Midbrain (tissue), 1 donor: ENCODE data around the gene CD247.

Experiments used
- DNase-seq: peaks from one replicate; lab custom pipeline; 2025; lab: John Stamatoyannopoulos, UW

The CD247 gene

GRCh38 chr1:167489571-167490340 lies 28.6 kb downstream of the CD247 start:
- DNase-seq = no peak

GRCh38 chr1:167488786-167489185 lies 29.5 kb downstream of the CD247 start:
- no peak for DNase-seq

- DNase-seq = no peak
These were observed 30.7 kb downstream of the CD247 start for GRCh38 chr1:167487614-167488013.

GRCh38 chr1:167486090-167486824 lies 32.1 kb downstream of the CD247 start:
- DNase-seq = no peak

- no peak for DNase-seq
These were observed 33.4 kb downstream of the CD247 start for GRCh38 chr1:167484726-167485502.

GRCh38 chr1:167483790-167484189 lies 34.5 kb downstream of the CD247 start:
- no peak for DNase-seq

- DNase-seq = no peak
These were observed 36.1 kb downstream of the CD247 start for GRCh38 chr1:167482184-167482583.

GRCh38 chr1:167479331-167479979 lies 38.9 kb downstream of the CD247 start:
- DNase-seq = no peak

- DNase-seq = no peak
These were observed 40.3 kb downstream of the CD247 start for GRCh38 chr1:167477986-167478385.

- DNase-seq = no peak
These were observed 42.3 kb downstream of the CD247 start for GRCh38 chr1:167476061-167476460.

GRCh38 chr1:167474191-167474641 lies 44.1 kb downstream of the CD247 start:
- no peak for DNase-seq

- DNase-seq = no peak
These were observed 44.6 kb downstream of the CD247 start for GRCh38 chr1:167473761-167474160.

- DNase-seq = no peak
These were observed 45.4 kb downstream of the CD247 start for GRCh38 chr1:167472752-167473521.

- no peak for DNase-seq
These were observed 46.8 kb downstream of the CD247 start for GRCh38 chr1:167471568-167471967.

GRCh38 chr1:167469280-167469965 lies 48.9 kb downstream of the CD247 start:
- no peak for DNase-seq

- no peak for DNase-seq
These were observed 50.6 kb downstream of the CD247 start for GRCh38 chr1:167467752-167468151.

GRCh38 chr1:167467126-167467710 lies 51.1 kb downstream of the CD247 start:
- DNase-seq = no peak

- DNase-seq = no peak
These were observed 52.6 kb downstream of the CD247 start for GRCh38 chr1:167465743-167466142.

GRCh38 chr1:167465018-167465417 lies 53.3 kb downstream of the CD247 start:
- no peak for DNase-seq

GRCh38 chr1:167463875-167464575 lies 54.3 kb downstream of the CD247 start:
- no peak for DNase-seq
